Measurements from ENCODE around the gene KCNJ16. TPM values are rescaled to one million over a fixed set of nuclear protein-coding genes. Genes with fewer than 3 reads are reported as not detected.

Gene KCNJ16
- total and polyA plus RNA-seq, 4 donors, result 0.31 to 3.3 (median 0.67) TPM

DNA sequence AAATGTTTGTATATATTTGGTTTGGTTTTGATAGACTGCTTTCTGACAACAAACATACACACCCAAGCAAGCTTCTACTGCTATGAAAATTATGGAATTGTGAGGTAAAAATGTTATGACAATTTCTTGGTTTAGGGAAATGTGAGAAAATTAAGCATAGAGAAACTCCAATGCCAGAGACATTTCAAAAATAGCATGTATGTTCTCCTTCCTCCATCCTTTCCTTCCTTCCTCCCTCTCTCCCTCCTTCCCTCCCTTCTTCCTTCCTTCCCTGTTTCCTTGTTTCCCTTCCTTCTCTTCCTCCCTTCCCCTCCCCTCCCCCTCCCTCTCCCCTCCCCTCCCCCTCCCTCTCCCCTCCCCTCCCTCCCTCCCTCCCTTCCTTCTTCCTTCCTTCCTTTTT lies 109.2 kb downstream of the KCNJ16 start:
- Histone ChIP-seq H3K27ac (ENCODE audit: low read depth in 1 of 2, low read length in 2 of 2) (no peak overlapping the region), H3K36me3 (ENCODE audit: control insufficient read depth in 4 of 4, insufficient read depth in 3 of 4, low read depth in 1 of 4, low read length in 3 of 4) (no peaks in the 10 kb centered on the region), H3K4me3 (ENCODE audit: low read depth in 1 of 3, low read length in 3 of 3) (no peak overlapping the region), H3K4me1 (ENCODE audit: control insufficient read depth in 4 of 4, insufficient read depth in 4 of 4, low read length in 3 of 4) (no peaks in the 10 kb centered on the region), H3K27me3 (ENCODE audit: control insufficient read depth in 4 of 4, insufficient read depth in 4 of 4, low read length in 3 of 4) (peaks cover 0 to 2% (median 0%) of the 10 kb centered on the region in 4 donors), H3K9me3 (ENCODE audit: control insufficient read depth in 4 of 4, low read length in 3 of 4) (no peaks in the 10 kb centered on the region), H3K9ac (ENCODE audit: low read depth in 1 of 2, low read length in 2 of 2) (no peak overlapping the region)
- no peak for DNase-seq (ENCODE audit: low spot score)
- TF ChIP-seq, protein P1, sequence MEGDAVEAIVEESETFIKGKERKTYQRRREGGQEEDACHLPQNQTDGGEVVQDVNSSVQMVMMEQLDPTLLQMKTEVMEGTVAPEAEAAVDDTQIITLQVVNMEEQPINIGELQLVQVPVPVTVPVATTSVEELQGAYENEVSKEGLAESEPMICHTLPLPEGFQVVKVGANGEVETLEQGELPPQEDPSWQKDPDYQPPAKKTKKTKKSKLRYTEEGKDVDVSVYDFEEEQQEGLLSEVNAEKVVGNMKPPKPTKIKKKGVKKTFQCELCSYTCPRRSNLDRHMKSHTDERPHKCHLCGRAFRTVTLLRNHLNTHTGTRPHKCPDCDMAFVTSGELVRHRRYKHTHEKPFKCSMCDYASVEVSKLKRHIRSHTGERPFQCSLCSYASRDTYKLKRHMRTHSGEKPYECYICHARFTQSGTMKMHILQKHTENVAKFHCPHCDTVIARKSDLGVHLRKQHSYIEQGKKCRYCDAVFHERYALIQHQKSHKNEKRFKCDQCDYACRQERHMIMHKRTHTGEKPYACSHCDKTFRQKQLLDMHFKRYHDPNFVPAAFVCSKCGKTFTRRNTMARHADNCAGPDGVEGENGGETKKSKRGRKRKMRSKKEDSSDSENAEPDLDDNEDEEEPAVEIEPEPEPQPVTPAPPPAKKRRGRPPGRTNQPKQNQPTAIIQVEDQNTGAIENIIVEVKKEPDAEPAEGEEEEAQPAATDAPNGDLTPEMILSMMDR (IDR thresholded peaks at IDR 0.05; ENCODE audit: low read depth, low read length, missing input control), result no peak
- no peak for TF ChIP-seq RXRA (IDR thresholded peaks at IDR 0.05)
- TF ChIP-seq GABPA (IDR thresholded peaks at IDR 0.05 in 1 of 2, conservative IDR thresholded peaks at IDR 0.05 in 1 of 2), result no peak
- TF ChIP-seq, protein P2, sequence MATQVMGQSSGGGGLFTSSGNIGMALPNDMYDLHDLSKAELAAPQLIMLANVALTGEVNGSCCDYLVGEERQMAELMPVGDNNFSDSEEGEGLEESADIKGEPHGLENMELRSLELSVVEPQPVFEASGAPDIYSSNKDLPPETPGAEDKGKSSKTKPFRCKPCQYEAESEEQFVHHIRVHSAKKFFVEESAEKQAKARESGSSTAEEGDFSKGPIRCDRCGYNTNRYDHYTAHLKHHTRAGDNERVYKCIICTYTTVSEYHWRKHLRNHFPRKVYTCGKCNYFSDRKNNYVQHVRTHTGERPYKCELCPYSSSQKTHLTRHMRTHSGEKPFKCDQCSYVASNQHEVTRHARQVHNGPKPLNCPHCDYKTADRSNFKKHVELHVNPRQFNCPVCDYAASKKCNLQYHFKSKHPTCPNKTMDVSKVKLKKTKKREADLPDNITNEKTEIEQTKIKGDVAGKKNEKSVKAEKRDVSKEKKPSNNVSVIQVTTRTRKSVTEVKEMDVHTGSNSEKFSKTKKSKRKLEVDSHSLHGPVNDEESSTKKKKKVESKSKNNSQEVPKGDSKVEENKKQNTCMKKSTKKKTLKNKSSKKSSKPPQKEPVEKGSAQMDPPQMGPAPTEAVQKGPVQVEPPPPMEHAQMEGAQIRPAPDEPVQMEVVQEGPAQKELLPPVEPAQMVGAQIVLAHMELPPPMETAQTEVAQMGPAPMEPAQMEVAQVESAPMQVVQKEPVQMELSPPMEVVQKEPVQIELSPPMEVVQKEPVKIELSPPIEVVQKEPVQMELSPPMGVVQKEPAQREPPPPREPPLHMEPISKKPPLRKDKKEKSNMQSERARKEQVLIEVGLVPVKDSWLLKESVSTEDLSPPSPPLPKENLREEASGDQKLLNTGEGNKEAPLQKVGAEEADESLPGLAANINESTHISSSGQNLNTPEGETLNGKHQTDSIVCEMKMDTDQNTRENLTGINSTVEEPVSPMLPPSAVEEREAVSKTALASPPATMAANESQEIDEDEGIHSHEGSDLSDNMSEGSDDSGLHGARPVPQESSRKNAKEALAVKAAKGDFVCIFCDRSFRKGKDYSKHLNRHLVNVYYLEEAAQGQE (IDR thresholded peaks at IDR 0.05), result no peak
- no peak for TF ChIP-seq YY1 (IDR thresholded peaks at IDR 0.05)
- TF ChIP-seq HNF4G (IDR thresholded peaks at IDR 0.05), result no peak

DNA sequence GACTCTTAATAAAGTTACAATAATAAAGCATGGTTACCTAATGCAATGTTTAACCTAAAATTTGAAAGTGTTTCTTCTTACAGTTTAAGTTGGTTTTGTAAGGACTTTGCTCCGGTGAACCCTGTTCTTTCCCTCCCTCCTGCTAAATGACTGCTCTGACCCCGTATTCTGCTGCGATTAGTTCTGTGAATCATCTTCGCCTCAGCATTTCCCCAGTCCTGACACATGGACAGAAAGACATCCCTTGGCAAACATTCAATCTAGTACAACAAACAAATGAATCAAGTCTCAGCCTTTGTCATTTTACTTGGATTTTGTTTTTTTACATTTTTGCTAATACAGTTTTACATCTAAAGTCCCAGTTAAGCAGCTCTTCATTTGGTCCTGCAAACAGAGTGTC lies 109.7 kb downstream of the KCNJ16 start:
- Histone ChIP-seq H3K9me3 (ENCODE audit: control insufficient read depth in 4 of 4, low read length in 3 of 4) (no peaks in the 10 kb centered on the region), H3K9ac (ENCODE audit: low read depth in 1 of 2, low read length in 2 of 2) (no peak overlapping the region), H3K27me3 (ENCODE audit: control insufficient read depth in 4 of 4, insufficient read depth in 4 of 4, low read length in 3 of 4) (peaks cover 0 to 2% (median 0%) of the 10 kb centered on the region in 4 donors), H3K4me3 (ENCODE audit: low read depth in 1 of 3, low read length in 3 of 3) (no peak overlapping the region), H3K4me1 (ENCODE audit: control insufficient read depth in 4 of 4, insufficient read depth in 4 of 4, low read length in 3 of 4) (no peaks in the 10 kb centered on the region), H3K27ac (ENCODE audit: low read depth in 1 of 2, low read length in 2 of 2) (no peak overlapping the region), H3K36me3 (ENCODE audit: control insufficient read depth in 4 of 4, insufficient read depth in 3 of 4, low read depth in 1 of 4, low read length in 3 of 4) (no peaks in the 10 kb centered on the region)
- DNase-seq (ENCODE audit: low spot score), result no peak
- no peak for TF ChIP-seq NR2F2 (IDR thresholded peaks at IDR 0.05)
- WGBS, result 41% methylated on average over 4 of the region's 4 CpGs

Other genes starting within 250 kb of the KCNJ16 start
- gene KCNJ2, start 94.3 kb downstream of the KCNJ16 start, total RNA-seq, result 1 to 10 TPM; 2.3 to 2.7 TPM
- gene KCNJ2, start 94.3 kb downstream of the KCNJ16 start, polyA plus RNA-seq, result under 1 TPM; 0.47 to 0.50 TPM